GM12878 (cell line): ENCODE data around the gene RCAN2. TPM values are rescaled to one million over a fixed set of nuclear protein-coding genes. Genes with fewer than 3 reads are reported as not detected.

Source experiments
- ATAC-seq: fragments of 200-7000 bp; cut with Tn5 transposase; 3 replicates; pipeline ENCODE4 v1.9.1; 2020; ENCODE audit warnings: mild to moderate bottlenecking, moderate library complexity
- BruUV-seq: library from RNA; stranded (reverse); fragments of 400-500 nt; replicated peaks from 2 replicates; lab custom pipeline; 2021; lab: Mats Ljungman, UMichigan
- CTCF ChIA-PET: fragments of 300-600 bp; sonication (Branson Sonifier 250); formaldehyde crosslinking; extraction: SDS; loops from one replicate; lab custom pipeline; 2021; ENCODE audit warnings: inconsistent platforms; lab: Yijun Ruan, JAX
- POLR2A ChIA-PET: fragments of 350-600 bp; formaldehyde crosslinking; extraction: SDS; loops from one replicate; lab custom pipeline; 2021; ENCODE audit warnings: inconsistent platforms; lab: Charles Lee
- RAD21 ChIA-PET: fragments of 300-600 bp; sonication (Branson Sonifier 250); formaldehyde crosslinking; loops from one replicate; lab custom pipeline; 2023; ENCODE audit warnings: antibody characterized with exemption; ENCODE audit not compliant: unreplicated experiment; lab: Charles Lee
- SMC1A ChIA-PET: fragments of 300-600 bp; sonication (Branson Sonifier 250); formaldehyde crosslinking; loops from one replicate; lab custom pipeline; 2023; ENCODE audit not compliant: unreplicated experiment, uncharacterized antibody; lab: Charles Lee
- DNase-seq: peaks from one replicate; pipeline ENCODE4 v3.0.0-alpha.2; 2011; ENCODE audit warnings: low read depth, low spot score
- FAIRE-seq: peaks from 3 replicates; lab custom pipeline; 2011; peaks lifted over from hg19 to GRCh38; lab: Jason Lieb, UNC
- H2AFZ ChIP-seq: 2 replicates; pipeline ENCODE4 v1.6.0; 2011; ENCODE audit warnings: low read depth, low read length, control low read depth; ENCODE audit not compliant: control insufficient read depth
- H3K27ac ChIP-seq: 2 replicates; pipeline ENCODE4 v1.5.1; 2011; ENCODE audit warnings: control low read depth; ENCODE audit not compliant: control insufficient read depth, insufficient read depth
- H3K27me3 ChIP-seq, 2 experiments: replicated peaks in 1 of 2; 2 replicates each; pipeline versions ENCODE4 v1.6.0 to v1.6.1; 2011; ENCODE audit warnings: low read length in 1 of 2; ENCODE audit not compliant: control insufficient read depth in 2 of 2, insufficient read depth in 2 of 2
- H3K36me3 ChIP-seq, 2 experiments: 2 replicates each; pipeline ENCODE4 v1.5.1; 2011; ENCODE audit warnings: low read length in 1 of 2; ENCODE audit not compliant: control insufficient read depth in 2 of 2, insufficient read depth in 2 of 2
- H3K4me1 ChIP-seq: 2 replicates; pipeline ENCODE4 v1.6.1; 2011; ENCODE audit warnings: mild to moderate bottlenecking, low read length, moderate library complexity, mixed read lengths; ENCODE audit not compliant: control insufficient read depth, insufficient read depth
- H3K4me2 ChIP-seq: 2 replicates; pipeline ENCODE4 v1.6.0; 2011; ENCODE audit warnings: control low read depth; ENCODE audit not compliant: control insufficient read depth, insufficient read depth
- H3K4me3 ChIP-seq: fragments of 200-600 bp; sonication (generic); 2 replicates; pipeline ENCODE4 v1.5.1; 2016
- H3K79me2 ChIP-seq: 2 replicates; pipeline ENCODE4 v1.6.0; 2011; ENCODE audit warnings: low read length; ENCODE audit not compliant: control insufficient read depth, insufficient read depth
- H3K9ac ChIP-seq: 2 replicates; pipeline ENCODE4 v1.8.0; 2011; ENCODE audit warnings: low read length, control low read depth, mixed read lengths; ENCODE audit not compliant: control insufficient read depth, insufficient read depth
- H3K9me3 ChIP-seq: replicated peaks from 3 replicates; pipeline ENCODE4 v1.5.1; 2011; ENCODE audit warnings: mild to moderate bottlenecking, low read length; ENCODE audit not compliant: control insufficient read depth, insufficient read depth
- H4K20me1 ChIP-seq: 2 replicates; pipeline ENCODE4 v1.6.0; 2011; ENCODE audit not compliant: control insufficient read depth, insufficient read depth
- BACH1 ChIP-seq: fragments of 450-650 bp; IDR thresholded peaks from 2 replicates; pipeline ENCODE4 v1.6.1; 2017; ENCODE audit warnings: mild to moderate bottlenecking, borderline replicate concordance
- E2F4 ChIP-seq: IDR thresholded peaks from 2 replicates; pipeline ENCODE4 v1.6.1; 2012; ENCODE audit warnings: low read depth, low read length, improper control_type of control experiment
- FOS ChIP-seq: IDR thresholded peaks from 3 replicates; pipeline ENCODE4 v1.6.1; 2011; ENCODE audit warnings: borderline replicate concordance; ENCODE audit not compliant: insufficient read length; ENCODE audit errors: extremely low read depth
- ZNF622 ChIP-seq: fragments of 450-650 bp; IDR thresholded peaks from 2 replicates; pipeline ENCODE4 v1.6.1; 2017; ENCODE audit warnings: mild to moderate bottlenecking, inconsistent platforms
- WGBS: methylation state at CpG from one replicate; pipeline ENCODE4 v1.1.6; 2016; ENCODE audit warnings: low lambda C conversion rate; ENCODE audit not compliant: insufficient replicate concordance, insufficient coverage; ENCODE audit errors: missing lambda C conversion rate; 5-methylcytosine and 5-hydroxymethylcytosine counted together
- in situ Hi-C: fragments of 300-500 bp; cut with MboI; formaldehyde crosslinking; loops from 9 replicates; pipeline ENCODE4 v1.14.3; 2018; ENCODE audit warnings: mixed read lengths
- intact Hi-C: fragments of 100-400 bp; cut with micrococcal nuclease; formaldehyde crosslinking; loops from one replicate; pipeline ENCODE4 v1.14.2; 2022; ENCODE audit not compliant: unreplicated experiment
- polyA plus RNA-seq, 11 experiments: library from polyadenylated mRNA; depleted of rRNA in 4 of 11; unstranded in 6 of 11; stranded (reverse) in 5 of 11; fragments of >200 nt; fragmentation: Nextera tagmentation in 4 of 11; fragmentation: Illumina TruSeq in 1 of 11; extraction: Ambion mirVana in 4 of 11; extraction: Trizol in 1 of 11; gene quantifications; 1 replicate in 1 of 11; 2 replicates in 10 of 11; pipeline versions ENCODE4 v1.2.1 to v1.2.3, GENCODE V29; 2011 to 2016; ENCODE audit warnings: inconsistent platforms in 2 of 11, missing spikeins in 2 of 11, low read depth in 1 of 11
- total RNA-seq, 4 experiments: library from RNA; depleted of rRNA in 3 of 4; stranded (reverse); fragments of >200 nt in 3 of 4; fragmentation: Illumina TruSeq in 1 of 4; extraction: Trizol in 1 of 4; gene quantifications; 2 replicates each; pipeline versions ENCODE4 v1.2.1 to v1.2.3, GENCODE V29; 2013 to 2021

The RCAN2 gene
- total and polyA plus RNA-seq, 10 of the 15 experiments (the other 5 are each of a cell fraction or from before 2014, with no cell fraction given), result 0.06 TPM; not detected in 9

GRCh38 chr6:46207174-46207573 is 284.1 kb downstream of the RCAN2 start:
- ChIA-PET POLR2A (no interaction called here), RAD21 (interaction anchor here (1.3 to 1.9 kb wide), 2 partner anchors 14 to 117 kb away, joined by 4 to 9 read pairs; no protein-coding TSS in a partner anchor), SMC1A (interaction anchor here (0.7 to 2.4 kb wide), 3 partner anchors 15 to 210 kb away, joined by 3 to 8 read pairs (median 5); no protein-coding TSS in a partner anchor), CTCF (interaction anchor here (0.8 to 1.9 kb wide), 4 partner anchors 9 to 117 kb away, joined by 3 to 6 read pairs (median 5); no protein-coding TSS in a partner anchor)
- H4K20me1 ChIP-seq, result no peaks in the 10 kb centered on the region
- no peak for FAIRE-seq
- H3K9ac ChIP-seq, result no peak overlapping the region
- no peaks in the 10 kb centered on the region; a peak in 1 of 4 replicates for H3K27me3 ChIP-seq
- TF ChIP-seq FOS, result no peak
- no peak for TF ChIP-seq BACH1
- no peak for TF ChIP-seq ZNF622
- TF ChIP-seq, all 136 proteins: peak for 0
- WGBS, result 31% methylated on average over 3 of the region's 3 CpGs
- intact Hi-C loops (no loop called here), in situ Hi-C loops (no loop called here)
- H2AFZ ChIP-seq, result no peak overlapping the region
- DNase-seq, result no peak
- no peak overlapping the region for H3K4me3 ChIP-seq
- ATAC-seq, result no peak
- BruUV-seq, result no TSS peak
- H3K9me3 ChIP-seq, result peaks cover 3% of the 10 kb centered on the region; the same call in 2 of the 3 replicates
- H3K27ac ChIP-seq, result no peak overlapping the region
- H3K79me2 ChIP-seq, result no peaks in the 10 kb centered on the region
- H3K4me1 ChIP-seq, result no peaks in the 10 kb centered on the region
- no peak overlapping the region for H3K4me2 ChIP-seq
- H3K36me3 ChIP-seq, result no peaks in the 10 kb centered on the region

- Histone ChIP-seq H4K20me1 (no peaks in the 10 kb centered on the region), H2AFZ (no peak overlapping the region), H3K27me3 (no peaks in the 10 kb centered on the region; a peak in 1 of 4 replicates), H3K36me3 (no peaks in the 10 kb centered on the region), H3K9me3 (no peaks in the 10 kb centered on the region; the same call in 2 of the 3 replicates), H3K4me3 (no peak overlapping the region), H3K79me2 (no peaks in the 10 kb centered on the region)
- SMC1A ChIA-PET, result no interaction called here
- in situ Hi-C loops, result no loop called here
- no TSS peak for BruUV-seq
- ATAC-seq (no peak), DNase-seq (no peak), FAIRE-seq (no peak)
- POLR2A ChIA-PET, result no interaction called here
- 70% methylated on average over 29 of the region's 29 CpGs for WGBS
- intact Hi-C loops, result no loop called here
- no peak for TF ChIP-seq E2F4
- TF ChIP-seq, all 136 proteins: peak for 0
- no peak overlapping the region for H3K27ac ChIP-seq
- H3K9ac ChIP-seq, result no peak overlapping the region
- no peaks in the 10 kb centered on the region for H3K4me1 ChIP-seq
- CTCF ChIA-PET, result interaction anchor here (1.0 kb wide), 1 partner anchor 17 kb away, joined by 3 read pairs; no protein-coding TSS in a partner anchor
- RAD21 ChIA-PET, result no interaction called here
- H3K4me2 ChIP-seq, result no peak overlapping the region
These were observed 286.2 kb downstream of the RCAN2 start for GRCh38 chr6:46204880-46205650.
